Progenitor cell of endocrine pancreas (in vitro differentiated cells): ENCODE results near the gene IFNAR2. TPM values are rescaled to one million over a fixed set of nuclear protein-coding genes. Genes with fewer than 3 reads are reported as not detected.

ENCODE experiments used
- DNase-seq: peaks from one replicate; pipeline ENCODE4 v3.0.0; 2021; ENCODE audit warnings: low spot score; ENCODE audit not compliant: unreplicated experiment
- H3K27ac Mint-ChIP-seq: 2 replicates; pipeline ENCODE4 v1.8.0; 2021; ENCODE audit warnings: mild to moderate bottlenecking, moderate library complexity, mixed read lengths
- H3K27me3 Mint-ChIP-seq: 2 replicates; pipeline ENCODE4 v1.8.0; 2021; ENCODE audit warnings: mixed read lengths
- H3K36me3 Mint-ChIP-seq: 2 replicates; pipeline ENCODE4 v1.8.0; 2022; ENCODE audit warnings: mixed read lengths; ENCODE audit not compliant: insufficient read depth
- H3K4me1 Mint-ChIP-seq: 2 replicates; pipeline ENCODE4 v1.8.0; 2021; ENCODE audit warnings: low read depth, mixed read lengths
- H3K4me3 Mint-ChIP-seq: 2 replicates; pipeline ENCODE4 v1.8.0; 2021; ENCODE audit warnings: low read depth, mild to moderate bottlenecking, moderate library complexity, mixed read lengths
- H3K9me3 Mint-ChIP-seq: 2 replicates; pipeline ENCODE4 v1.8.0; 2021; ENCODE audit warnings: low read depth, mixed read lengths
- CTCF ChIP-seq: fragments of 200-600 bp; sonication (generic); IDR thresholded peaks from one replicate; pipeline ENCODE4 v1.5.0; 2021; ENCODE audit warnings: antibody characterized with exemption, mild to moderate bottlenecking; ENCODE audit not compliant: unreplicated experiment
- total RNA-seq: library from RNA; stranded (reverse); gene quantifications from 2 replicates; pipeline ENCODE4 v1.2.1, GENCODE V29; 2021

The IFNAR2 gene
- total RNA-seq, 1 donor from 2014 or later: 17.4 TPM

DNA sequence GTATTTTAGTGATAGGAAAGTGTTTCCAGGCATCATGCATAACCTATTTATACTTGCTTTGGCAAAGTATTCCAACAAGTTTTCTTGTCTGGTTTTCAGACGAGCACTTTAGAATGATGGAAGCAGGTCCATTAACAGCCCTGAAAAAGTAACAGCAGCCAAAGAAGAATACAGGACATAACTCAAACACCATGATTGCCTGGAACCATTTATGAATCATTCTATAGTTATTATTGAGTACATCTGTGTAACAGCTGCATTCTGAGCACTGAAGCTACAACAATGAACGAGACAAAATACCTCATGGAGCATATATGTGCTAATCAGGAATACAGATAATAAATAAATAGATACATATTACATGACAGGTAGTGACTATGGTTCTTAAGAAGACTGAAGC lies 49.0 kb downstream of the IFNAR2 start:
- TF ChIP-seq CTCF: no peak
- no peaks in the 10 kb centered on the region for H3K4me1 Mint-ChIP-seq
- no peak overlapping the region for H3K27ac Mint-ChIP-seq
- DNase-seq: no peak
- peaks cover 5% of the 10 kb centered on the region for H3K9me3 Mint-ChIP-seq
- H3K4me3 Mint-ChIP-seq: no peak overlapping the region
- H3K27me3 Mint-ChIP-seq: no peaks in the 10 kb centered on the region
- peaks cover 18% of the 10 kb centered on the region for H3K36me3 Mint-ChIP-seq

DNA sequence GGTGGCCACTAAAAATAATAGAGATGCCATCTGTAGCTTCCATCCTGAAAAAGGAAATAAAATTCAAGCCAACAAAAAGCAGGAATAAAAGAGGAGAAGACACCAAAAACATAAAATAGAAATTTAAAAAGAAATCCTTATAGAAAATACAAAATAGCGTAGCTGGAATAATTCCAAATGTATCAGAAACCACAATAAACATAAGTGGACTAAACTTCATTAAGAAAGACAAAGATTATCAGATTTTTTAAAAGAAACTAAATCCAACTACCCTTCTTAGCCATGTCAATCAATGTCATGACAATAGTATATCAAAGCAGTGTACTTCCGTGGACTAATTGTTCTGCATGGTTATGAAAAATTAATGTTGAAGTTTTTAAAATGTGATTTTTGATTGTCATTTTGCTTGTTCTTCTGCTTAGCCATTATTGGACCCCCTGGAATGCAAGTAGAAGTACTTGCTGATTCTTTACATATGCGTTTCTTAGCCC lies 49.6 kb downstream of the IFNAR2 start:
- no peak for TF ChIP-seq CTCF
- Mint-ChIP-seq H3K4me3 (no peak overlapping the region), H3K36me3 (peaks cover 18% of the 10 kb centered on the region), H3K27ac (no peak overlapping the region), H3K9me3 (peaks cover 5% of the 10 kb centered on the region), H3K4me1 (no peaks in the 10 kb centered on the region), H3K27me3 (no peaks in the 10 kb centered on the region)
- no peak for DNase-seq

Other genes starting within 250 kb of the IFNAR2 start
- gene OLIG2, start 204.0 kb upstream of the IFNAR2 start, total RNA-seq: 0.72 and 1.4 TPM in 2 replicates
- 0.13 and 0.38 TPM in 2 replicates for gene OLIG1, start 159.8 kb upstream of the IFNAR2 start, total RNA-seq
- 7.7 and 8.7 TPM in 2 replicates for gene IL10RB, start 36.4 kb downstream of the IFNAR2 start, total RNA-seq
- 18.3 and 19.6 TPM in 2 replicates for gene IFNAR1, start 95.0 kb downstream of the IFNAR2 start, total RNA-seq
- gene IFNGR2, start 173.5 kb downstream of the IFNAR2 start, total RNA-seq: 63.0 and 65.3 TPM in 2 replicates